Activated gamma-delta T cell treated with Interleukin-2 at 50 U/mL for 16 hours (primary cell): ENCODE results near the gene CCBE1.
"Not testable (repeated sequence)": the region's sequence is repeated elsewhere in the genome, so short reads cannot be mapped to it uniquely, and the experiment has no call there.

Source experiments
- DNase-seq: peaks from one replicate; pipeline ENCODE4 v3.0.0-alpha.2; 2020

CCBE1 gene

GRCh38 chr18:59520562-59521355 lies 176.5 kb downstream of the CCBE1 start:
- no peak for DNase-seq

- no peak for DNase-seq
Observed at GRCh38 chr18:59518705-59519104, 178.5 kb downstream of the CCBE1 start.

GRCh38 chr18:59517446-59518165 lies 179.6 kb downstream of the CCBE1 start:
- DNase-seq, result no peak

GRCh38 chr18:59516356-59517155 lies 180.7 kb downstream of the CCBE1 start:
- no peak for DNase-seq

- not testable (repeated sequence) for DNase-seq
Observed at GRCh38 chr18:59515956-59516355, 181.3 kb downstream of the CCBE1 start.

- DNase-seq, result no peak
Observed at GRCh38 chr18:59515147-59515546, 182.1 kb downstream of the CCBE1 start.

- DNase-seq, result no peak
Observed at GRCh38 chr18:59514203-59514602, 183.0 kb downstream of the CCBE1 start.

- DNase-seq, result no peak
Observed at GRCh38 chr18:59512025-59512755, 185.0 kb downstream of the CCBE1 start.

- DNase-seq, result no peak
Observed at GRCh38 chr18:59509481-59510442, 187.5 kb downstream of the CCBE1 start.

GRCh38 chr18:59505356-59505755 lies 191.9 kb downstream of the CCBE1 start:
- no peak for DNase-seq

GRCh38 chr18:59502274-59503175 lies 194.7 kb downstream of the CCBE1 start:
- DNase-seq, result no peak

GRCh38 chr18:59501920-59502273 lies 195.3 kb downstream of the CCBE1 start:
- DNase-seq, result no peak

GRCh38 chr18:59500765-59501164 lies 196.5 kb downstream of the CCBE1 start:
- no peak for DNase-seq

GRCh38 chr18:59498506-59499086 lies 198.6 kb downstream of the CCBE1 start:
- DNase-seq, result no peak

- no peak for DNase-seq
Observed at GRCh38 chr18:59492756-59493421, 204.3 kb downstream of the CCBE1 start.

- DNase-seq, result no peak
Observed at GRCh38 chr18:59488899-59489298, 208.3 kb downstream of the CCBE1 start.

- no peak for DNase-seq
Observed at GRCh38 chr18:59485382-59485781, 211.8 kb downstream of the CCBE1 start.

GRCh38 chr18:59484561-59485328 lies 212.5 kb downstream of the CCBE1 start:
- no peak for DNase-seq

- DNase-seq, result no peak
Observed at GRCh38 chr18:59484131-59484530, 213.1 kb downstream of the CCBE1 start.
